ENCODE measurements around the gene TBRG4. TPM values are rescaled to one million over a fixed set of nuclear protein-coding genes. Genes with fewer than 3 reads are reported as not detected.

Gene TBRG4
- total RNA-seq, 1 donor from 2014 or later: 71.2 TPM

GRCh38 chr7:45071528-45071927 lies 40.0 kb downstream of the TBRG4 start:
- H3K36me3 ChIP-seq: peaks cover 0 to 73% of the 10 kb centered on the region in 2 donors
- DNase-seq (ENCODE audit: extremely low spot score in 2 of 2): no peak
- no peaks in the 10 kb centered on the region for H3K9me3 ChIP-seq
- TF ChIP-seq POLR2AphosphoS5 (IDR thresholded peaks at IDR 0.05; ENCODE audit: insufficient read depth in 1 of 2, low read depth in 1 of 2) (no peak), POLR2A (IDR thresholded peaks at IDR 0.05) (no peak), CTCF (IDR thresholded peaks at IDR 0.05) (no peak)
- no peaks in the 10 kb centered on the region for H3K27me3 ChIP-seq
- no peaks in the 10 kb centered on the region for H3K4me1 ChIP-seq
- no peak overlapping the region for H3K4me3 ChIP-seq
- intact Hi-C loops (cut with DNase I): no loop called here
- no peak overlapping the region for H3K27ac ChIP-seq

- TF ChIP-seq POLR2AphosphoS5 (IDR thresholded peaks at IDR 0.05; ENCODE audit: insufficient read depth in 1 of 2, low read depth in 1 of 2) (no peak), POLR2A (IDR thresholded peaks at IDR 0.05) (no peak), CTCF (IDR thresholded peaks at IDR 0.05) (no peak)
These were observed 41.2 kb downstream of the TBRG4 start for GRCh38 chr7:45070254-45070642.

GRCh38 chr7:45069444-45070253 lies 41.8 kb downstream of the TBRG4 start:
- DNase-seq (ENCODE audit: extremely low spot score in 2 of 2): no peak
- Histone ChIP-seq H3K4me3 (no peak overlapping the region), H3K27ac (no peak overlapping the region), H3K9me3 (no peaks in the 10 kb centered on the region), H3K36me3 (peaks cover 0 to 56% of the 10 kb centered on the region in 2 donors), H3K27me3 (no peaks in the 10 kb centered on the region), H3K4me1 (no peaks in the 10 kb centered on the region)
- no peak for TF ChIP-seq POLR2A (IDR thresholded peaks at IDR 0.05)
- TF ChIP-seq CTCF (IDR thresholded peaks at IDR 0.05): no peak
- no peak for TF ChIP-seq POLR2AphosphoS5 (IDR thresholded peaks at IDR 0.05; ENCODE audit: insufficient read depth in 1 of 2, low read depth in 1 of 2)
- intact Hi-C loops (cut with DNase I): no loop called here

More at GRCh38 chr7:45070254-45070642, 41.2 kb downstream of the TBRG4 start:
- Histone ChIP-seq H3K27me3 (no peaks in the 10 kb centered on the region), H3K27ac (no peak overlapping the region), H3K4me1 (no peaks in the 10 kb centered on the region), H3K9me3 (no peaks in the 10 kb centered on the region), H3K4me3 (no peak overlapping the region), H3K36me3 (peaks cover 0 to 60% of the 10 kb centered on the region in 2 donors)
- intact Hi-C loops (cut with DNase I): no loop called here
- no peak for DNase-seq (ENCODE audit: extremely low spot score in 2 of 2)

- no peak overlapping the region for H3K4me3 ChIP-seq
- no peaks in the 10 kb centered on the region for H3K27me3 ChIP-seq
- TF ChIP-seq POLR2AphosphoS5 (IDR thresholded peaks at IDR 0.05; ENCODE audit: insufficient read depth in 1 of 2, low read depth in 1 of 2) (no peak), POLR2A (IDR thresholded peaks at IDR 0.05) (no peak), CTCF (IDR thresholded peaks at IDR 0.05) (no peak)
- H3K36me3 ChIP-seq: peaks cover 0 to 55% of the 10 kb centered on the region in 2 donors
- no peaks in the 10 kb centered on the region for H3K4me1 ChIP-seq
- intact Hi-C loops (cut with DNase I): no loop called here
- H3K9me3 ChIP-seq: no peaks in the 10 kb centered on the region
- DNase-seq (ENCODE audit: extremely low spot score in 2 of 2): no peak
- H3K27ac ChIP-seq: no peak overlapping the region
These were observed 43.1 kb downstream of the TBRG4 start for GRCh38 chr7:45068236-45069023.

All from vagina (tissue), 2 donors.